Mammary epithelial cell (primary cell): ENCODE data around the gene CDC7.

ENCODE experiments used
- CTCF ChIP-seq, 2 donors: IDR thresholded peaks in 1 of 2; conservative IDR thresholded peaks in 1 of 2; 2 replicates each; pipeline ENCODE4 v1.5.1; 2011 to 2012; ENCODE audit warnings: inconsistent platforms in 2 of 2, low read length in 2 of 2, mild to moderate bottlenecking in 2 of 2, control low read depth in 1 of 2, low read depth in 1 of 2; ENCODE audit not compliant: insufficient read depth in 1 of 2; ENCODE audit errors: extremely low read depth in 1 of 2
- EZH2 ChIP-seq: IDR thresholded peaks from 2 replicates; pipeline ENCODE4 v1.6.1; 2012; ENCODE audit warnings: low read length, inconsistent platforms, borderline replicate concordance

GRCh38 chr1:91537987-91538304 lies 37.3 kb downstream of the CDC7 start:
- TF ChIP-seq CTCF (conservative IDR thresholded peaks at IDR 0.05 in 1 of 2, IDR thresholded peaks at IDR 0.05 in 1 of 2; ENCODE audit: extremely low read depth in 1 of 2, insufficient read depth in 1 of 2, low read depth in 1 of 2, low read length in 2 of 2) (no peak), EZH2 (no peak)
